MM.1S (cell line): ENCODE results near the gene TOX3.

ENCODE experiments used
- EZH2 ChIP-seq: fragments of 300-600 bp; sonication (generic); optimal IDR thresholded peaks from 2 replicates; pipeline ENCODE3; 2017; ENCODE audit warnings: low read depth, mild to moderate bottlenecking, antibody characterized with exemption, low read length, mixed read lengths
- EZH2phosphoT487 ChIP-seq: fragments of 300-600 bp; sonication (generic); IDR thresholded peaks from 2 replicates; pipeline ENCODE4 v1.6.1; 2018; ENCODE audit warnings: antibody characterized with exemption, low read length
- TF ChIP-seq, protein P1 (sequence below): fragments of 300-600 bp; sonication (generic); IDR thresholded peaks from 2 replicates; pipeline ENCODE4 v1.5.1; 2016; ENCODE audit warnings: antibody characterized with exemption, low read length, mixed read lengths

DNA sequence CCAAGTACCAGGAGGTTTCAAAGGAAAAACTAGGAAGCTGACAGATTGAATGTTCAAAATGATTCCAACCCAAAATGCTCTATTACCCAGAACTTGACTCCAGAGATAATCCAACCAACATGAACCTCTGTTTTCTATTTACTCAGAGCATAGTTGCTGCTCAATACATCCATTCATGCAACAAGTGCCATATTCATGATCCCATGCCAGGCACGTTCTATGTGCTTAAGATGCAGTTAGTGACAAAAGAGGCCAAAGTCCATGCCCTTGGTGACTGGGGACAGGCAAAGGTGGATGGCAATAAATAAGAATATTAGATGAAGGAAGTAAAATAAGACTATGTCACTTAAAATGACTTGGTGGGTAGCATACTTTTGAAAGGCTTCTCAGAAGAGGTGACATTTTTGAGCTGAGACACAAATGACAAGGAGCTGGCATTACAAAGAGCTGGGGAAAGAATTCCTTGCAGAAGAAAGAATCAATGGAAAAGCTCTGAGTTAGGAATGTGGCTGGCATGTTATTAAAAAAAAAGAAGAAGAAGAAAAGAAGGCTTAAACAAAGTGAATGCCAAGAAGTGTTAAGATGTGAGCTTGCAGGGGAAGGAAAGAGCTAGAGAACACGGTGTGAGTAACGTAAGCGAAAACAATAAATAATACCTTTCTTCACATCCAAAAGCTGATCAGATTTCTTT is 34.5 kb downstream of the TOX3 start:
- TF ChIP-seq EZH2 (no peak), EZH2phosphoT487 (no peak)
- TF ChIP-seq, protein P1, sequence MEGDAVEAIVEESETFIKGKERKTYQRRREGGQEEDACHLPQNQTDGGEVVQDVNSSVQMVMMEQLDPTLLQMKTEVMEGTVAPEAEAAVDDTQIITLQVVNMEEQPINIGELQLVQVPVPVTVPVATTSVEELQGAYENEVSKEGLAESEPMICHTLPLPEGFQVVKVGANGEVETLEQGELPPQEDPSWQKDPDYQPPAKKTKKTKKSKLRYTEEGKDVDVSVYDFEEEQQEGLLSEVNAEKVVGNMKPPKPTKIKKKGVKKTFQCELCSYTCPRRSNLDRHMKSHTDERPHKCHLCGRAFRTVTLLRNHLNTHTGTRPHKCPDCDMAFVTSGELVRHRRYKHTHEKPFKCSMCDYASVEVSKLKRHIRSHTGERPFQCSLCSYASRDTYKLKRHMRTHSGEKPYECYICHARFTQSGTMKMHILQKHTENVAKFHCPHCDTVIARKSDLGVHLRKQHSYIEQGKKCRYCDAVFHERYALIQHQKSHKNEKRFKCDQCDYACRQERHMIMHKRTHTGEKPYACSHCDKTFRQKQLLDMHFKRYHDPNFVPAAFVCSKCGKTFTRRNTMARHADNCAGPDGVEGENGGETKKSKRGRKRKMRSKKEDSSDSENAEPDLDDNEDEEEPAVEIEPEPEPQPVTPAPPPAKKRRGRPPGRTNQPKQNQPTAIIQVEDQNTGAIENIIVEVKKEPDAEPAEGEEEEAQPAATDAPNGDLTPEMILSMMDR: no peak
